HepG2 (cell line): ENCODE results near the gene AANAT. TPM values are rescaled to one million over a fixed set of nuclear protein-coding genes. Genes with fewer than 3 reads are reported as not detected.
A peak's percentile ranks its signal among the peaks of the same experiment; 100 is the strongest.

Experiments
- ATAC-seq: fragments of 200-7000 bp; cut with Tn5 transposase; 3 replicates; pipeline ENCODE4 v1.9.1; 2020; ENCODE audit warnings: mild to moderate bottlenecking, moderate library complexity
- BruUV-seq: library from RNA; stranded (reverse); fragments of 400-500 nt; replicated peaks from 2 replicates; lab custom pipeline; 2021; lab: Mats Ljungman, UMichigan
- CTCF ChIA-PET: fragments of 300-600 bp; formaldehyde crosslinking; extraction: SDS; loops from one replicate; lab custom pipeline; 2021; ENCODE audit warnings: low total read pairs, inconsistent platforms, low intra/inter-chr PET ratio; lab: Yijun Ruan, JAX
- POLR2A ChIA-PET: fragments of 350-600 bp; sonication (Branson Sonifier 250); formaldehyde crosslinking; loops from one replicate; lab custom pipeline; 2020; ENCODE audit warnings: antibody characterized with exemption, inconsistent platforms; lab: Yijun Ruan, JAX
- DNase-seq: peaks from one replicate; pipeline ENCODE4 v3.0.0-alpha.2; 2015; ENCODE audit warnings: low spot score
- FAIRE-seq: peaks from 3 replicates; lab custom pipeline; 2011; peaks lifted over from hg19 to GRCh38; lab: Jason Lieb, UNC
- H2AFZ ChIP-seq: one replicate; pipeline ENCODE4 v1.6.1; 2011; ENCODE audit warnings: low read length, inconsistent platforms
- H3K27ac ChIP-seq: fragments of 300-600 bp; 3 replicates; pipeline ENCODE4 v1.8.0; 2011; ENCODE audit warnings: mixed run types, mild to moderate bottlenecking, mixed read lengths, low read length, inconsistent platforms; ENCODE audit not compliant: insufficient read depth; ENCODE audit errors: extremely low read length
- H3K27me3 ChIP-seq, 2 experiments: fragments of 200-600 bp in 1 of 2; 2 replicates in 1 of 2; 3 replicates in 1 of 2; pipeline versions ENCODE4 v1.6.0 to v1.8.0; 2011; ENCODE audit warnings: low read length in 2 of 2, mild to moderate bottlenecking in 2 of 2, moderate library complexity in 2 of 2, inconsistent platforms in 1 of 2; ENCODE audit not compliant: insufficient read depth in 2 of 2, control insufficient read depth in 1 of 2
- H3K36me3 ChIP-seq, 2 experiments: fragments of 200-600 bp in 1 of 2; replicated peaks in 1 of 2; 2 replicates in 1 of 2; 3 replicates in 1 of 2; pipeline versions ENCODE4 v1.5.1 to v1.8.0; 2011; ENCODE audit warnings: low read length in 2 of 2, inconsistent platforms in 1 of 2; ENCODE audit not compliant: insufficient read depth in 2 of 2, control insufficient read depth in 1 of 2
- H3K4me1 ChIP-seq: 2 replicates; pipeline ENCODE4 v1.5.1; 2012; ENCODE audit warnings: low read length, inconsistent platforms; ENCODE audit not compliant: insufficient read depth
- H3K4me2 ChIP-seq: 2 replicates; pipeline ENCODE4 v1.6.0; 2011; ENCODE audit warnings: low read depth, low read length, inconsistent platforms
- H3K4me3 ChIP-seq, 3 experiments: fragments of 200-600 bp in 1 of 3; sonication (generic), shearing (Covaris generic) in 1 of 3; replicated peaks in 1 of 3; 2 replicates each; pipeline ENCODE4 v1.5.1; 2011 to 2016; ENCODE audit warnings: low read length in 3 of 3, inconsistent platforms in 2 of 3, low read depth in 2 of 3, mild to moderate bottlenecking in 2 of 3, control low read depth in 1 of 3, mixed read lengths in 1 of 3; ENCODE audit not compliant: insufficient read depth in 1 of 3
- H3K79me2 ChIP-seq: one replicate; pipeline ENCODE4 v1.6.1; 2011; ENCODE audit warnings: low read length, inconsistent platforms; ENCODE audit not compliant: insufficient read depth
- H3K9ac ChIP-seq: 2 replicates; pipeline ENCODE4 v1.6.0; 2011; ENCODE audit warnings: mild to moderate bottlenecking, low read depth, low read length, inconsistent platforms; ENCODE audit not compliant: insufficient read depth
- H3K9me3 ChIP-seq: 2 replicates; pipeline ENCODE4 v1.5.1; 2012; ENCODE audit warnings: mild to moderate bottlenecking, low read length
- H4K20me1 ChIP-seq: 2 replicates; pipeline ENCODE4 v1.6.0; 2011; ENCODE audit warnings: inconsistent platforms, mild to moderate bottlenecking, low read length, moderate library complexity; ENCODE audit not compliant: insufficient read depth
- AGO2 ChIP-seq: fragments of 200-400 bp; formaldehyde crosslinking; optimal IDR thresholded peaks from 2 replicates; pipeline ENCODE3; 2017; ENCODE audit warnings: mild to moderate bottlenecking, low read depth, low read length, moderate library complexity
- GFI1 ChIP-seq: sonication (generic); formaldehyde crosslinking; IDR thresholded peaks from 2 replicates; pipeline ENCODE4 v1.5.0; 2020; ENCODE audit warnings: missing genetic modification reagents, mild to moderate bottlenecking, borderline replicate concordance
- KDM5B ChIP-seq: sonication (generic); formaldehyde crosslinking; IDR thresholded peaks from 2 replicates; pipeline ENCODE4 v1.4.0; 2020; ENCODE audit warnings: missing genetic modification reagents, mild to moderate bottlenecking, borderline replicate concordance
- PHF20 ChIP-seq: sonication (generic); formaldehyde crosslinking; IDR thresholded peaks from 2 replicates; pipeline ENCODE4 v1.5.0; 2020; ENCODE audit warnings: mild to moderate bottlenecking, missing genetic modification reagents
- WGBS: methylation state at CpG from one replicate; pipeline ENCODE4 v1.1.6; 2017; ENCODE audit warnings: low lambda C conversion rate; 5-methylcytosine and 5-hydroxymethylcytosine counted together
- in situ Hi-C: cut with HindIII; loops from 2 replicates; pipeline ENCODE4 v1.10.0; 2017; ENCODE audit warnings: low pct_unique_long_range_greater_than_20kb; ENCODE audit not compliant: extremely low pct_ligation_motif_present
- intact Hi-C: fragments of 100-400 bp; cut with micrococcal nuclease; formaldehyde crosslinking; loops from one replicate; pipeline ENCODE4 v1.10.0; 2022; ENCODE audit not compliant: unreplicated experiment
- polyA plus RNA-seq, 8 experiments: library from polyadenylated mRNA; depleted of rRNA in 3 of 8; stranded (reverse) in 7 of 8; unstranded in 1 of 8; fragments of >200 nt; fragmentation: Illumina TruSeq in 4 of 8; extraction: Trizol in 4 of 8; gene quantifications; 2 replicates each; pipeline versions ENCODE4 v1.2.1 to v1.2.3, GENCODE V29; 2011 to 2016; ENCODE audit warnings: low read depth in 4 of 8, missing spikeins in 1 of 8, mixed read lengths in 1 of 8; ENCODE audit not compliant: insufficient read depth in 1 of 8
- total RNA-seq, 5 experiments: library from RNA; depleted of rRNA; stranded (reverse); fragments of >200 nt; fragmentation: Illumina TruSeq; extraction: Trizol; gene quantifications; 2 replicates each; pipeline ENCODE4 v1.2.3, GENCODE V29; 2016; ENCODE audit warnings: low read depth in 1 of 5

Gene AANAT
- total and polyA plus RNA-seq, 2 of the 13 experiments (the other 11 are each of a cell fraction or from before 2014, with no cell fraction given): 0.07 TPM; not detected in 1

GRCh38 chr17:76476736-76477135 is 9.3 kb downstream of the AANAT start:
- POLR2A ChIA-PET: interaction anchor here (1.1 to 5.7 kb wide), 3 partner anchors 16 to 56 kb away, joined by 3 to 59 read pairs (median 4); partner anchors contain the start of gene RHBDF2
- BruUV-seq: no TSS peak
- CTCF ChIA-PET: no interaction called here
- no peak for DNase-seq
- Histone ChIP-seq H3K79me2 (no peaks in the 10 kb centered on the region), H3K4me3 (no peak overlapping the region), H3K36me3 (peaks cover 0 to 6% of the 10 kb centered on the region in 2 experiments; a peak in 2 of 5 replicates), H3K27me3 (no peaks in the 10 kb centered on the region), H3K4me2 (no peak overlapping the region), H4K20me1 (no peaks in the 10 kb centered on the region), H3K9me3 (no peaks in the 10 kb centered on the region), H3K9ac (no peak overlapping the region), H3K4me1 (peaks cover 7% of the 10 kb centered on the region; the same call in 1 of the 2 replicates), H3K27ac (no peak overlapping the region), H2AFZ (no peak overlapping the region)
- in situ Hi-C loops: no loop called here
- intact Hi-C loops: no loop called here
- 91% methylated on average over 12 of the region's 20 CpGs for whole genome bisulfite sequencing
- no peak for TF ChIP-seq GFI1 (CRISPR knock-in tag)
- peak; percentile 47 for TF ChIP-seq AGO2
- TF ChIP-seq KDM5B: 0 out of 2 replicates have a peak, but pooled peaks have one; percentile 5
- no peak for ATAC-seq
- no peak for FAIRE-seq

GRCh38 chr17:76477576-76477975 is 10.2 kb downstream of the AANAT start:
- Histone ChIP-seq H3K4me1 (peaks cover 7% of the 10 kb centered on the region; the same call in 1 of the 2 replicates), H2AFZ (no peak overlapping the region), H3K9me3 (no peaks in the 10 kb centered on the region), H3K27ac (no peak overlapping the region), H4K20me1 (no peaks in the 10 kb centered on the region), H3K27me3 (no peaks in the 10 kb centered on the region), H3K79me2 (no peaks in the 10 kb centered on the region), H3K9ac (no peak overlapping the region), H3K36me3 (peaks cover 0 to 4% of the 10 kb centered on the region in 2 experiments; a peak in 2 of 5 replicates), H3K4me2 (no peak overlapping the region), H3K4me3 (no peak overlapping the region)
- in situ Hi-C loops (no loop called here), intact Hi-C loops (no loop called here)
- FAIRE-seq (no peak), DNase-seq (no peak), ATAC-seq (no peak)
- POLR2A ChIA-PET: interaction anchor here (1.1 to 5.7 kb wide), 3 partner anchors 15 to 56 kb away, joined by 3 to 59 read pairs (median 4); partner anchors contain the start of gene RHBDF2
- WGBS: 89% methylated on average over 13 of the region's 15 CpGs
- no TSS peak for BruUV-seq
- no peak for TF ChIP-seq PHF20 (CRISPR knock-in tag)
- TF ChIP-seq AGO2: peak; percentile 46
- CTCF ChIA-PET: no interaction called here
